Hepatocyte (in vitro differentiated cells): ENCODE data around the gene CIITA.
"Not testable (repeated sequence)": the region's sequence is repeated elsewhere in the genome, so short reads cannot be mapped to it uniquely, and the experiment has no call there.

Source experiments
- CTCF ChIP-seq: fragments of 200-600 bp; sonication (generic); IDR thresholded peaks from 2 replicates; pipeline ENCODE4 v1.5.1; 2016; ENCODE audit warnings: antibody characterized with exemption, mild to moderate bottlenecking; ENCODE audit not compliant: poor library complexity
- EZH2 ChIP-seq: fragments of 200-600 bp; sonication (generic); IDR thresholded peaks from 2 replicates; pipeline ENCODE4 v1.6.1; 2016; ENCODE audit warnings: antibody characterized with exemption, mild to moderate bottlenecking, borderline replicate concordance

GRCh38 chr16:10829390-10830098 is 47.5 kb upstream of the CIITA start:
- not testable (repeated sequence) for TF ChIP-seq EZH2, CTCF
